ENCODE data around the gene SYP. TPM values are rescaled to one million over a fixed set of nuclear protein-coding genes. Genes with fewer than 3 reads are reported as not detected.

The SYP gene
- total and polyA plus RNA-seq, 9 of the 15 experiments (the other 6 are each of a cell fraction or from before 2014, with no cell fraction given): 0.48 to 5.1 (median 2.6) TPM

DNA sequence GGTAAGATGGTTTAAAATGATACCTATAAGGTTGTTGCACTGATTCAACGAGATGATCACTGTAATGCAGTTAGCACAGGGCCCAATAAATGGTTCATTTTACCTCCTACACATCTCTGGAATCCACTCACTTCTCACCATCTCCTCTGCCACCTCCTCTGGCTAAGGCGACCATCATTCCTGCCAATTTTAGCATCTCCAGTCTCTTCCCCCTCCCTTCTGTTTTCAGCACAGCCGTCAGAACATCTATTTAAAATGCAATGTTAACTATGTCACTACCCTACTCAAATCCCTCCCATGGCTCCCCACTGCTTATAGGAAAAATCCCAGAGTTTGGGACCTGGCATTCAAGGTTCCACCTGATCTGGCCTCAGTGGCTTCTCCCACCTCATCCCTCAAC, 3.5 kb upstream of the SYP start:
- Histone ChIP-seq H2AFZ (ENCODE audit: low read depth, low read length) (no peak overlapping the region), H3K79me2 (ENCODE audit: control insufficient read depth, insufficient read depth, low read length) (no peaks in the 10 kb centered on the region), H3K36me3 (ENCODE audit: control insufficient read depth, insufficient read depth, low read length) (no peaks in the 10 kb centered on the region), H3K27ac (ENCODE audit: extremely low read depth, low read depth, low read length) (no peak overlapping the region), H3K9me3 (replicated peaks; ENCODE audit: control insufficient read depth, insufficient read depth, low read depth, low read length) (no peaks in the 10 kb centered on the region), H3K4me2 (ENCODE audit: insufficient read depth, low read length) (no peak overlapping the region), H3K9ac (ENCODE audit: insufficient read depth in 1 of 2, low read depth in 2 of 2, low read length in 2 of 2) (no peak overlapping the region), H3K4me3 (no peak overlapping the region), H3K27me3 (ENCODE audit: control insufficient read depth in 2 of 2, insufficient read depth in 2 of 2, low read length in 2 of 2) (no peaks in the 10 kb centered on the region), H3K4me1 (replicated peaks in 1 of 2; ENCODE audit: control insufficient read depth in 2 of 2, insufficient read depth in 2 of 2, low read length in 2 of 2) (peaks cover 6 to 22% of the 10 kb centered on the region in 2 experiments; a peak in 4 of 5 replicates), H4K20me1 (replicated peaks; ENCODE audit: control insufficient read depth, insufficient read depth, low read length) (no peaks in the 10 kb centered on the region), H3K9me1 (ENCODE audit: control insufficient read depth, insufficient read depth, low read length) (no peaks in the 10 kb centered on the region)
- no peak for FAIRE-seq
- POLR2A ChIA-PET: no interaction called here
- in situ Hi-C loops (cut with MboI): no loop called here
- TF ChIP-seq CBX8 (IDR thresholded peaks at IDR 0.05; ENCODE audit: borderline replicate concordance, extremely low read depth, low read depth, low read length, poor library complexity, severe bottlenecking) (no peak), ZFP36 (IDR thresholded peaks at IDR 0.05; ENCODE audit: low read depth, low read length, partially characterized antibody) (no peak), HDAC1 (IDR thresholded peaks at IDR 0.05) (no peak), KDM2B (CRISPR knock-in tag; IDR thresholded peaks at IDR 0.05) (no peak), ZNF668 (CRISPR knock-in tag; IDR thresholded peaks at IDR 0.05) (no peak), EP300 (IDR thresholded peaks at IDR 0.05; ENCODE audit: low read length) (no peak), BDP1 (IDR thresholded peaks at IDR 0.05; ENCODE audit: insufficient read depth, insufficient read length) (no peak), NCOR1 (IDR thresholded peaks at IDR 0.05) (no peak), HMG20B (CRISPR knock-in tag; IDR thresholded peaks at IDR 0.05) (no peak), TAF9B (IDR thresholded peaks at IDR 0.05; ENCODE audit: partially characterized antibody) (no peak), GATA2 (CRISPR knock-in tag; IDR thresholded peaks at IDR 0.05) (no peak), TAF15 (IDR thresholded peaks at IDR 0.05; ENCODE audit: low read depth, low read length) (no peak)
- TF ChIP-seq, protein P1, sequence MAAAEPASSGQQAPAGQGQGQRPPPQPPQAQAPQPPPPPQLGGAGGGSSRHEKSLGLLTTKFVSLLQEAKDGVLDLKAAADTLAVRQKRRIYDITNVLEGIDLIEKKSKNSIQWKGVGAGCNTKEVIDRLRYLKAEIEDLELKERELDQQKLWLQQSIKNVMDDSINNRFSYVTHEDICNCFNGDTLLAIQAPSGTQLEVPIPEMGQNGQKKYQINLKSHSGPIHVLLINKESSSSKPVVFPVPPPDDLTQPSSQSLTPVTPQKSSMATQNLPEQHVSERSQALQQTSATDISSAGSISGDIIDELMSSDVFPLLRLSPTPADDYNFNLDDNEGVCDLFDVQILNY (CRISPR knock-in tag; IDR thresholded peaks at IDR 0.05): no peak
- TF ChIP-seq, protein P2, sequence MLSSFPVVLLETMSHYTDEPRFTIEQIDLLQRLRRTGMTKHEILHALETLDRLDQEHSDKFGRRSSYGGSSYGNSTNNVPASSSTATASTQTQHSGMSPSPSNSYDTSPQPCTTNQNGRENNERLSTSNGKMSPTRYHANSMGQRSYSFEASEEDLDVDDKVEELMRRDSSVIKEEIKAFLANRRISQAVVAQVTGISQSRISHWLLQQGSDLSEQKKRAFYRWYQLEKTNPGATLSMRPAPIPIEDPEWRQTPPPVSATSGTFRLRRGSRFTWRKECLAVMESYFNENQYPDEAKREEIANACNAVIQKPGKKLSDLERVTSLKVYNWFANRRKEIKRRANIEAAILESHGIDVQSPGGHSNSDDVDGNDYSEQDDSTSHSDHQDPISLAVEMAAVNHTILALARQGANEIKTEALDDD (IDR thresholded peaks at IDR 0.05): no peak
- TF ChIP-seq, protein P3, sequence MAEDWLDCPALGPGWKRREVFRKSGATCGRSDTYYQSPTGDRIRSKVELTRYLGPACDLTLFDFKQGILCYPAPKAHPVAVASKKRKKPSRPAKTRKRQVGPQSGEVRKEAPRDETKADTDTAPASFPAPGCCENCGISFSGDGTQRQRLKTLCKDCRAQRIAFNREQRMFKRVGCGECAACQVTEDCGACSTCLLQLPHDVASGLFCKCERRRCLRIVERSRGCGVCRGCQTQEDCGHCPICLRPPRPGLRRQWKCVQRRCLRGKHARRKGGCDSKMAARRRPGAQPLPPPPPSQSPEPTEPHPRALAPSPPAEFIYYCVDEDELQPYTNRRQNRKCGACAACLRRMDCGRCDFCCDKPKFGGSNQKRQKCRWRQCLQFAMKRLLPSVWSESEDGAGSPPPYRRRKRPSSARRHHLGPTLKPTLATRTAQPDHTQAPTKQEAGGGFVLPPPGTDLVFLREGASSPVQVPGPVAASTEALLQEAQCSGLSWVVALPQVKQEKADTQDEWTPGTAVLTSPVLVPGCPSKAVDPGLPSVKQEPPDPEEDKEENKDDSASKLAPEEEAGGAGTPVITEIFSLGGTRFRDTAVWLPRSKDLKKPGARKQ (CRISPR knock-in tag; IDR thresholded peaks at IDR 0.05): no peak
- ATAC-seq: no peak
- CTCF ChIA-PET (ENCODE audit: low intra/inter-chr PET ratio): no interaction called here
- intact Hi-C loops (cut with micrococcal nuclease): no loop called here
- no TSS peak for BruUV-seq (replicated peaks)
- no peak for DNase-seq (ENCODE audit: extremely low read depth in 1 of 4, low spot score in 3 of 4)
- WGBS (ENCODE audit: insufficient coverage, low coverage, missing lambda C conversion rate): 8% methylated on average over 3 of the region's 3 CpGs
